ENCODE data around the gene OR5K4.

The OR5K4 gene

GRCh38 chr3:98341758-98342157 lies 11.9 kb upstream of the OR5K4 start:
- Histone ChIP-seq H3K4me2 (ENCODE audit: low read depth, low read length) (no peak overlapping the region), H3K4me1 (ENCODE audit: low read length) (no peaks in the 10 kb centered on the region), H3K4me3 (ENCODE audit: low read length) (no peak overlapping the region), H3K27me3 (replicated peaks; ENCODE audit: insufficient read depth, low read length) (no peaks in the 10 kb centered on the region), H3K9ac (ENCODE audit: low read length) (no peak overlapping the region), H3K79me2 (ENCODE audit: low read length) (no peaks in the 10 kb centered on the region), H3K9me3 (replicated peaks; ENCODE audit: insufficient read depth, low read length) (no peaks in the 10 kb centered on the region), H2AFZ (ENCODE audit: low read length) (no peak overlapping the region), H4K20me1 (ENCODE audit: insufficient read depth, low read length) (no peaks in the 10 kb centered on the region), H3K27ac (ENCODE audit: low read length) (no peak overlapping the region), H3K36me3 (replicated peaks; ENCODE audit: insufficient read depth, low read length) (no peaks in the 10 kb centered on the region), H3F3A (ENCODE audit: insufficient read depth, low read length) (no peaks in the 10 kb centered on the region), H3K9me2 (replicated peaks; ENCODE audit: insufficient read depth, low read length) (no peaks in the 10 kb centered on the region)
- TF ChIP-seq EZH2phosphoT487 (IDR thresholded peaks at IDR 0.05; ENCODE audit: low read length) (no peak), CTCF (IDR thresholded peaks at IDR 0.05; ENCODE audit: low read length) (no peak), EZH2 (optimal IDR thresholded peaks at IDR 0.05; ENCODE audit: low read depth, low read length) (no peak)
- DNase-seq, result no peak

DNA sequence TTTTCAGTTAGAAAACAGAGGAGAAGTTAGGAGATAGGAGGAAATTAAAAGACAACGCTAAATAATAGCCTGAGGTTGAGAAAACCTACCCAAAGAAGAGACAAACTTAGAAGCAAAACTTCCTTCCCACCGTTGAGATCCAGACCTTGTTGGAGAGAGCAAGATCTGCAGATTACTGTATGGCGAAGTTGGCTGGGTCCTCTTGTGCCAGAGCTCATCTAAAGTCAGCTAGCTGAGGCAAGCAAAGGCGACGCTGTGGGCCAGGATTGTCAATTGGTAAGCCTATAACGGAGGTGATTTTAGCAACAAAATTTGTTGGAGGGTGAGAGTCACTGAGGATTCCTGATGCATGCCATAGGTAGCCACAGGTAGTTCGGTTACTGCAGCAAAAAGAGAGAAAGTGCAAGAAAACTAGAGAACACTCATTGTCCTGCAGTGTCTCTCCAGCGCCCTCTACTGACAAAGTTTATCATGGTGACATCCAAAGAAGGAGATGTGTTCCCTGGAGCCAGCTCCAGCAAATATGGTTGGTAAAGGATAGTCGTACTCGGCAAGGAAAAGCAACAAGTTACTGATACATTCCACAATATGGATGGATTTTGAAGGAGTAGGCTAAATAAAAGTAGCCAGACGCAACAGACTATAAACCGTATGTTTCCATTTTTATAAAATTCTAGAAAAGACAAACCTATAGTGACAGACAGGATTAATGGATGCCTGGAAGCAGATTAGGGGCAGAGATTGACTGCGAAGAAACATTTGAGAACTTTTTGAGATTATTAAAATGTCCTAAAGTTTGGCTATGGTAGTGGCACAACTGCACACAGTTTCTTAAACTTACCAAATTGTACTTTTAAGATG lies 9.8 kb upstream of the OR5K4 start:
- Histone ChIP-seq H3F3A (ENCODE audit: insufficient read depth, low read length) (no peaks in the 10 kb centered on the region), H3K27me3 (replicated peaks; ENCODE audit: insufficient read depth, low read length) (no peaks in the 10 kb centered on the region), H3K36me3 (replicated peaks; ENCODE audit: insufficient read depth, low read length) (no peaks in the 10 kb centered on the region), H3K79me2 (ENCODE audit: low read length) (no peaks in the 10 kb centered on the region), H3K4me3 (ENCODE audit: low read length) (no peak overlapping the region), H3K4me2 (ENCODE audit: low read depth, low read length) (0 out of 2 replicates have a peak overlapping the region, but pooled peaks have one; percentile 36), H3K9me2 (replicated peaks; ENCODE audit: insufficient read depth, low read length) (no peaks in the 10 kb centered on the region), H4K20me1 (ENCODE audit: insufficient read depth, low read length) (no peaks in the 10 kb centered on the region), H3K27ac (ENCODE audit: low read length) (no peak overlapping the region), H3K9ac (ENCODE audit: low read length) (no peak overlapping the region), H2AFZ (ENCODE audit: low read length) (peak overlapping the region; percentile 33; the same call in 1 of the 2 replicates), H3K4me1 (ENCODE audit: low read length) (no peaks in the 10 kb centered on the region), H3K9me3 (replicated peaks; ENCODE audit: insufficient read depth, low read length) (no peaks in the 10 kb centered on the region)
- TF ChIP-seq CTCF (IDR thresholded peaks at IDR 0.05; ENCODE audit: low read length), result peak; percentile 93
- no peak for TF ChIP-seq EZH2phosphoT487 (IDR thresholded peaks at IDR 0.05; ENCODE audit: low read length)
- TF ChIP-seq EZH2 (optimal IDR thresholded peaks at IDR 0.05; ENCODE audit: low read depth, low read length), result no peak
- peak; percentile 81 for DNase-seq

DNA sequence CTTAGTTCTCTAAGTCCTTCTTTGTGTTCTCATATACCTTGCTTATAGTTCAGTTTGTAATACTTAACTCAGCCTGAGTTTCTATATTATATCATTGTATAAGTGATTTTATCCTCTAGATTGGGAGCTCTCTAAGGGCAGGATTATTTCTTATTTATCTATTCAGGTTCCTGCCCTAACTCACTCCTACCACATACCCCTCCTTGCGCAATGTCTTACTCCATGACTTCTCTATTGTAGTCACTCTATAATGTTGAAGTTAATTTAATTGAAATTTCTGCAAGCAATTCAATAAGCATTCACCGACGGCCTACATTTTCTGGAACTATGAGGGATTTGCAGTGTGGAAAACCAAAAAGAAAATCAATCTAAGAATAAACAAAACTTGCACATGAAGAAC lies 3.6 kb upstream of the OR5K4 start:
- Histone ChIP-seq H3K4me2 (ENCODE audit: low read depth, low read length) (no peak overlapping the region), H3K4me3 (ENCODE audit: low read length) (no peak overlapping the region), H3K9me2 (replicated peaks; ENCODE audit: insufficient read depth, low read length) (no peaks in the 10 kb centered on the region), H4K20me1 (ENCODE audit: insufficient read depth, low read length) (no peaks in the 10 kb centered on the region), H3K9me3 (replicated peaks; ENCODE audit: insufficient read depth, low read length) (no peaks in the 10 kb centered on the region), H2AFZ (ENCODE audit: low read length) (no peak overlapping the region), H3K36me3 (replicated peaks; ENCODE audit: insufficient read depth, low read length) (no peaks in the 10 kb centered on the region), H3K4me1 (ENCODE audit: low read length) (no peaks in the 10 kb centered on the region), H3K79me2 (ENCODE audit: low read length) (no peaks in the 10 kb centered on the region), H3K27ac (ENCODE audit: low read length) (no peak overlapping the region), H3K9ac (ENCODE audit: low read length) (no peak overlapping the region), H3F3A (ENCODE audit: insufficient read depth, low read length) (no peaks in the 10 kb centered on the region), H3K27me3 (replicated peaks; ENCODE audit: insufficient read depth, low read length) (no peaks in the 10 kb centered on the region)
- TF ChIP-seq CTCF (IDR thresholded peaks at IDR 0.05; ENCODE audit: low read length) (no peak), EZH2 (optimal IDR thresholded peaks at IDR 0.05; ENCODE audit: low read depth, low read length) (no peak), EZH2phosphoT487 (IDR thresholded peaks at IDR 0.05; ENCODE audit: low read length) (no peak)
- DNase-seq, result no peak
